Esophagus muscularis mucosa (tissue), 3 donors: Measurements from ENCODE around the gene SYNRG.

Experiments
- CTCF ChIP-seq, 3 experiments: fragments of 200-600 bp in 2 of 3; fragments of 450-650 bp in 1 of 3; sonication (generic) in 2 of 3; IDR thresholded peaks; one replicate each; pipeline ENCODE4 v1.5.1; 2017 to 2019; ENCODE audit warnings: antibody characterized with exemption in 3 of 3, mild to moderate bottlenecking in 2 of 3, moderate library complexity in 1 of 3
- POLR2A ChIP-seq: fragments of 450-650 bp; IDR thresholded peaks from one replicate; pipeline ENCODE4 v1.6.1; 2017; ENCODE audit warnings: antibody characterized with exemption, moderate library complexity, mild to moderate bottlenecking, low read depth

DNA sequence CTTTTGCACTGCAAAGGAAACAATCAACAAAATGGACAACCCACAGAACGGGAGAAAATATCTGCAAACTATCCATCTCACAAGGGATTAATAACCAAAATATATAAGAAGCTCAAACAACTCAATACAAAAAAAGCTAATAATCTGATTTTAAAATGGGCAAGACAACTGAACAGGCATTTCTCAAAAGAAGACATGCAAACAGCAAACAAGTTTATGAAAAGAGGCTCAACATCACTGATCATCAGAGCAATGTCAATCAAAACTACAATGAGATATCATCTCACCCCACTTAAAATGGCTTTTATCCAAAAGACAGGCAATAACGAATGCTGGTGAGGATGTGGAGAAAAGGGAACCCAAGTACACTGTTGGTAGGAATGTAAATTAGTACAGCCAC lies 34.8 kb downstream of the SYNRG start:
- TF ChIP-seq POLR2A (no peak), CTCF (IDR thresholded peaks at IDR 0.05) (no peak)
